HEK293T (cell line): ENCODE results near the gene TRIM61.
A peak's percentile ranks its signal among the peaks of the same experiment; 100 is the strongest.
"Not testable (repeated sequence)": the region's sequence is repeated elsewhere in the genome, so short reads cannot be mapped to it uniquely, and the experiment has no call there.

Source experiments
- CTCF ChIA-PET: fragments of 350-600 bp; formaldehyde crosslinking; extraction: SDS; loops from one replicate; lab custom pipeline; 2021; ENCODE audit warnings: antibody characterized with exemption, inconsistent platforms; lab: Yijun Ruan, JAX
- POLR2A ChIA-PET: fragments of 350-600 bp; formaldehyde crosslinking; extraction: SDS; loops from one replicate; lab custom pipeline; 2020; ENCODE audit warnings: antibody characterized with exemption, inconsistent platforms; lab: Yijun Ruan, JAX
- DNase-seq: peaks from one replicate; pipeline ENCODE4 v3.0.0; 2012; ENCODE audit warnings: mixed read lengths; ENCODE audit errors: extremely low spot score
- ARNT ChIP-seq: fragments of 450-650 bp; IDR thresholded peaks from 2 replicates; pipeline ENCODE4 v1.6.1; 2017; ENCODE audit warnings: mild to moderate bottlenecking
- BHLHE40 ChIP-seq: fragments of 450-650 bp; IDR thresholded peaks from 2 replicates; pipeline ENCODE4 v1.6.1; 2016; ENCODE audit warnings: mild to moderate bottlenecking, moderate library complexity, borderline replicate concordance
- CTBP1 ChIP-seq: fragments of 450-650 bp; IDR thresholded peaks from 2 replicates; pipeline ENCODE4 v1.6.1; 2016; ENCODE audit warnings: borderline replicate concordance
- ELF4 ChIP-seq: fragments of 450-650 bp; IDR thresholded peaks from 2 replicates; pipeline ENCODE4 v1.6.1; 2017; ENCODE audit warnings: antibody characterized with exemption
- FOXA1 ChIP-seq: fragments of 450-650 bp; IDR thresholded peaks from 2 replicates; pipeline ENCODE4 v1.6.1; 2016; ENCODE audit warnings: mild to moderate bottlenecking
- FOXK2 ChIP-seq: fragments of 450-650 bp; IDR thresholded peaks from 2 replicates; pipeline ENCODE4 v1.6.1; 2016; ENCODE audit warnings: mild to moderate bottlenecking
- FOXM1 ChIP-seq: fragments of 450-650 bp; IDR thresholded peaks from 2 replicates; pipeline ENCODE4 v1.6.1; 2017; ENCODE audit warnings: mild to moderate bottlenecking, borderline replicate concordance
- HDGF ChIP-seq: fragments of 450-650 bp; IDR thresholded peaks from 2 replicates; pipeline ENCODE4 v1.6.1; 2017; ENCODE audit warnings: antibody characterized with exemption, borderline replicate concordance
- L3MBTL2 ChIP-seq: fragments of 450-650 bp; conservative IDR thresholded peaks from 2 replicates; pipeline ENCODE4 v1.6.1; 2016; ENCODE audit warnings: mild to moderate bottlenecking
- LEF1 ChIP-seq: fragments of 450-650 bp; IDR thresholded peaks from 2 replicates; pipeline ENCODE4 v1.6.1; 2017; ENCODE audit warnings: mild to moderate bottlenecking, borderline replicate concordance
- NFRKB ChIP-seq: fragments of 450-650 bp; IDR thresholded peaks from 2 replicates; pipeline ENCODE4 v1.6.1; 2016; ENCODE audit warnings: mild to moderate bottlenecking, moderate library complexity
- SP1 ChIP-seq: fragments of 450-650 bp; IDR thresholded peaks from 2 replicates; pipeline ENCODE4 v1.6.1; 2017
- SUZ12 ChIP-seq: fragments of 450-650 bp; IDR thresholded peaks from 2 replicates; pipeline ENCODE4 v1.6.1; 2016; ENCODE audit warnings: mild to moderate bottlenecking
- TARDBP ChIP-seq: fragments of 450-650 bp; IDR thresholded peaks from 2 replicates; pipeline ENCODE4 v1.6.1; 2016
- ZNF384 ChIP-seq: fragments of 450-650 bp; IDR thresholded peaks from 2 replicates; pipeline ENCODE4 v1.6.1; 2016
- TF ChIP-seq, protein P1 (sequence below): fragments of 450-650 bp; IDR thresholded peaks from 2 replicates; pipeline ENCODE4 v1.6.1; 2016

Gene TRIM61

DNA sequence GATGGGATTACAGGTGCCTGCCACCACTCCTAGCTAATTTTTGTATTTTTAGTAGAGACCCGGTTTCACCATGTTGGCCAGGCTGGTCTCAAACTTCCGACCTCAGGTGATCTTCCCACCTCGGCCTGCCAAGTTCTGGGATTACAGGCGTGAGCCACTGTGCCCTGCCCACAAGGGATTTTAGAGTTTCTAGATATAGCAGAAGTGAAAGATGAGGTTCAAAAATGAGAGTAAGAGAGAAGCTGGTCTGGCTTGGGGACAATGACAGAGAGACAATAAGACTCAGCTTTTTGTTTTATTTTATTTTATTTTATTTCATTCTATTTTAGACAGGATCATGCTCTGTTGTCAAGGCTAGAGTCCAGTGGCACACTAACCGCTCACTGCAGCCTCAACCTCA lies 30.6 kb downstream of the TRIM61 start:
- ChIA-PET POLR2A (interaction anchor here (0.7 kb wide), 1 partner anchor 10 kb away, joined by 3 read pairs; no protein-coding TSS in a partner anchor), CTCF (interaction anchor here (1.3 kb wide), 1 partner anchor 166 kb away, joined by 3 read pairs; the partner anchor contains the start of gene TMEM192)
- TF ChIP-seq, protein P1, sequence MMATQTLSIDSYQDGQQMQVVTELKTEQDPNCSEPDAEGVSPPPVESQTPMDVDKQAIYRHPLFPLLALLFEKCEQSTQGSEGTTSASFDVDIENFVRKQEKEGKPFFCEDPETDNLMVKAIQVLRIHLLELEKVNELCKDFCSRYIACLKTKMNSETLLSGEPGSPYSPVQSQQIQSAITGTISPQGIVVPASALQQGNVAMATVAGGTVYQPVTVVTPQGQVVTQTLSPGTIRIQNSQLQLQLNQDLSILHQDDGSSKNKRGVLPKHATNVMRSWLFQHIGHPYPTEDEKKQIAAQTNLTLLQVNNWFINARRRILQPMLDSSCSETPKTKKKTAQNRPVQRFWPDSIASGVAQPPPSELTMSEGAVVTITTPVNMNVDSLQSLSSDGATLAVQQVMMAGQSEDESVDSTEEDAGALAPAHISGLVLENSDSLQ = no peak
- no peak for TF ChIP-seq L3MBTL2
- no peak for TF ChIP-seq NFRKB
- no peak for TF ChIP-seq ARNT
- TF ChIP-seq HDGF = no peak
- TF ChIP-seq ELF4 = no peak
- TF ChIP-seq ZNF384 = no peak
- TF ChIP-seq FOXA1 = no peak
- no peak for TF ChIP-seq TARDBP
- TF ChIP-seq FOXM1 = no peak
- TF ChIP-seq BHLHE40 = no peak
- TF ChIP-seq CTBP1 = no peak
- TF ChIP-seq LEF1 = no peak
- TF ChIP-seq FOXK2 = no peak
- TF ChIP-seq SP1 = no peak
- TF ChIP-seq SUZ12 = no peak
- DNase-seq = no peak

DNA sequence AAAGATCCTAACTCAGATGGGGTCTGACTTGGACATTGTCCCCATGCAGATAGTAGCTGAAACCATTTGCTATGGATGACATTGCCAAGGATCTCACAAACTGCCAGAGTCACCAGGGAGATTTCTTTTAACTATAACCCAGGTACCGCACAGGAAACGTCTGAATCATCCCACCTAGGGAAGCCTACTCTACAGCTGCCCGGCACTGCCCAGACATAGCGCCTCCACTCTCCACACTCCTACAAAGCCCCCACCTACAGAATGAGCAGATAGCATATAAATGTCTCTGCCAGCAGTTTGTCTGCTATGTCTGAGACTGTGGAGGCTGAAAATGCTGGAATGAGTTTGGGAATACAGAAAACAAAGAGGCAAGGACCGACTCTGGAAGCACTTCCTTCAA lies 32.3 kb downstream of the TRIM61 start:
- TF ChIP-seq ELF4 (no peak), HDGF (no peak), CTBP1 (no peak), FOXM1 (no peak), SP1 (no peak), ZNF384 (no peak), FOXK2 (no peak), NFRKB (no peak), TARDBP (no peak), BHLHE40 (no peak), ARNT (no peak), SUZ12 (no peak), L3MBTL2 (no peak), LEF1 (no peak), FOXA1 (no peak)
- TF ChIP-seq, protein P1 = no peak
- DNase-seq = no peak
- POLR2A ChIA-PET = no interaction called here
- CTCF ChIA-PET = no interaction called here

DNA sequence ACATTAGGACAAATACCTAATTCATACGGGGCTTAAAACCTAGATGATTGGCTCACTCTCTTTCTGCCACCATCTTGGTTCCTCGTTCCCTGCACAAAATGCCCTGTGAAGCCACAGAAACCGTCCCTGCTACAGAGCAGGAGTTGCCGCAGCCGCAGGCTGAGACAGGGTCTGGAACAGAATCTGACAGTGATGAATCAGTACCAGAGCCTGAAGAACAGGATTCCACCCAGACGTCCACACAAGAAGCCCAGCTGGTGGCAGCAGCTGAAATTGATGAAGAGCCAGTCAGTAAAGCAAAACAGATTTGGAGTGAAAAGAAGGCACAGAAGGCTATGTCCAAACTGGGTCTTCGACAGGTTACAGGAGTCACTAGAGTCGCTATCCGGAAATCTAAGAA lies 34.3 kb downstream of the TRIM61 start:
- ChIA-PET CTCF (no interaction called here), POLR2A (no interaction called here)
- no peak for DNase-seq
- TF ChIP-seq NFRKB = no peak
- TF ChIP-seq LEF1 = no peak
- no peak for TF ChIP-seq TARDBP
- no peak for TF ChIP-seq CTBP1
- TF ChIP-seq, protein P1 = no peak
- no peak for TF ChIP-seq HDGF
- no peak for TF ChIP-seq SUZ12
- TF ChIP-seq SP1 = no peak
- TF ChIP-seq ELF4 = no peak
- no peak for TF ChIP-seq ZNF384
- TF ChIP-seq FOXM1 = no peak
- TF ChIP-seq BHLHE40 = no peak

DNA sequence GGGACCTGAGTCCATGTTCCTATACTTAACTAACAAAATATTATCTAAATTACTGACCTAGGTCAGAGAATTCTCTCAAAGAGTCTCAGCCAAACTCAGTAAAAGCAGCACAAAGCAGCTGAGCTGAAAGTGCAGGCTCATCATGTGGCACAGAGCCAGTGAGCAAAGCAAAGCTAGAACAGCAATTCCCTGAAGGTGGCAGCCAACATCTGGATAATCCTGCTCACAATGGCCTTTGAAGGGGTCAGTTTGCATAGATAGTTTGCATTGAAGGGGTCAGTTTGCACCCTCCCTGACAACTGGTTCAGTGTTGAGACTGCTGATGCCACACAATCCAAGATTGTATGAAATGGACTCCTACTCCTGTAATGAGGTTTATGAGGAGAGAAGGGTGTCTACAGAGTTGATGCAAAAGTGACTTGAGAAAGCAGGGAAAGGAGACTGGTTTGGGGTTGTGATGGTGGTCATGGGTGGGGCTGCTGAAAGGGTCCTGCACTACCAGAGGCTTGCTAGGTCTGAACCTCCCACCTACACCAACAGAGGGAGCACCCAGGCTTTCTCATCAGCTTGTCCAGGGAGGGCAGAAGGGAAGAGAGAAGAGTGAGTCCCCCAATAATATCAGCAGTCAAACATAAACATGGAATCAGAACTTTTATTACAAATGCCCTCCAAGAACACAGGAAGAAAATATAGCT lies 39.7 kb downstream of the TRIM61 start:
- ChIA-PET POLR2A (no interaction called here), CTCF (interaction anchor here (0.6 kb wide), 1 partner anchor 169 kb away, joined by 5 read pairs; no protein-coding TSS in a partner anchor)
- peak; percentile 14 for DNase-seq
- TF ChIP-seq NFRKB (no peak), FOXK2 (no peak), SP1 (no peak), L3MBTL2 (no peak), FOXA1 (no peak)

DNA sequence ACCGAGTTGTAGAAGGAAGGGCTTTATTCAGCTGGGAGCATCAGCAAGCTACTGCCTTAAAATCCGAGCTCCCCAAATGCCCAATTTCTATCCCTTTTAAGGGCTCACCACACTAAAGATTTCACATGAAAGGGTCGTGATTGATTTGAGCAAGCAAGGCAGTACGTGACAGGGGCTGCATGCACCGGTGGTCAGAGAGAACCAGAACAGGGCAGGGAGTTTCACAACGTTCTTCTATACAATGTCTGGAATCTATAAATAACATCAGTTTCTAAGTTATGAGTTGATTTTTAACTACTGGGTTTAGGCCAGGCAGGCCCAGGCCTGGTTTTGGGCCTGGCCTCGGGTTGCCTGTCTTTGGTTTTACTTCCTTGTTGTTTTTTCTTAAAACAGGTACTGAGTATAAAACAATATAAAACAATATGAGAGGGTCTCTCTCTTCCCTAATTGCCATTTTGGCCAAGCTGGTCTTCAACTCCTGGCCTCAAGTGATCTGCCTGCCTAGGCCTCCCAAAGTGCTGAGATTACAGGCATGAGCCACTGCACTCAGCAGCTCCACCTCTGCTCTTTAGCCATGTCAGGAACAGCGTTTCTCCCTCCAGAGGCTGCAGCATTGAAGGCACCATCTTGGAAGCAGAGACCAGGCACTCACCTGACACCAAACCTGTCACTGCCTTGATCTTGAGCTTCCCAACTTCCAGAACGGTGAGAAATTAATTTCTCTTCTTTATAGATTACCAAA lies 41.4 kb downstream of the TRIM61 start:
- DNase-seq, POLR2A ChIA-PET: not testable (repeated sequence)
- CTCF ChIA-PET = interaction anchor here (0.7 to 1.0 kb wide), 3 partner anchors 52 to 710 kb away, joined by 3 to 4 read pairs (median 3); no protein-coding TSS in a partner anchor

DNA sequence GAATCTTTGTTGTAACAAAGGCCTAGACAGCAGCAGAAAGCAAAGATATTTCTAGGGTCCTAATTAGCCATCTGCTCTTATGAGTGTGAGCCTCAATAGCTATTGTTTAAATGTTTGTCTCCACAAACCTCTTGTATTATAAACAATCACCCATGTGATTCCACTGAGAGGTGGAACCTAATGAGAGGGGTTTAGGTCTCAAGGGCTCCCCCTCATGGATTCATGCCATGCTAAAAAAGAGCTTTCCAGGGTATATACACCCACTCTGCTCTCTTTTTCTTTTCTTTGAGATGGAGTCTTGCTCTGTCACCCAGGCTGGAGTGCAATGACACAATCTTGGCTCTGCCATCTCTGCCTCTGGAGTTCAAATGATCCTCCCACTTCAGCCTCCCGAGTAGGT lies 42.1 kb downstream of the TRIM61 start:
- peak; percentile 18 for DNase-seq
- TF ChIP-seq CTBP1 (no peak), LEF1 (no peak), FOXK2 (no peak), SP1 (no peak), NFRKB (no peak)
- ChIA-PET CTCF (interaction anchor here (0.6 to 1.0 kb wide), 4 partner anchors 51 to 711 kb away, joined by 3 to 4 read pairs (median 3); no protein-coding TSS in a partner anchor), POLR2A (no interaction called here)
